GF-D8 (cell line): ENCODE data around the gene SCG3.

Source experiments
- DNase-seq: peaks from one replicate; lab custom pipeline; 2025; lab: John Stamatoyannopoulos, UW

The SCG3 gene

GRCh38 chr15:51678096-51678495 is 3.2 kb upstream of the SCG3 start:
- no peak for DNase-seq

- no peak for DNase-seq
These were observed 982 bp upstream of the SCG3 start for GRCh38 chr15:51680321-51680720.

GRCh38 chr15:51687565-51687964 is 6.3 kb downstream of the SCG3 start:
- DNase-seq: no peak

GRCh38 chr15:51688863-51689262 is 7.6 kb downstream of the SCG3 start:
- DNase-seq: no peak

DNA sequence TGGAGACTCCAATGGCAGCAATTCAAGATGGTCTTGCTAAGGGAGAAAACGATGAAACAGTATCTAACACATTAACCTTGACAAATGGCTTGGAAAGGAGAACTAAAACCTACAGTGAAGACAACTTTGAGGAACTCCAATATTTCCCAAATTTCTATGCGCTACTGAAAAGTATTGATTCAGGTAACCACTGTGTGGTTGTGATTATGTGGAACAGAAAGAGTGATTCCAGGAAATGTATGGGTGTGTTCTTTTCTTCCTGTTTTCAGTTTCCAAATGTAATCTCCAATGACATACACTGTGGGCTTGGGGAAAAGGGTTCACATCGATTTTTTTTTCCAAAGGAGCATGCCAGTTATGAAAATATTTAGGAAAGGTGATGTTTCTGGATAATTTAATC is 10.9 kb downstream of the SCG3 start:
- DNase-seq: no peak

GRCh38 chr15:51696566-51696965 is 15.3 kb downstream of the SCG3 start:
- DNase-seq: no peak

DNA sequence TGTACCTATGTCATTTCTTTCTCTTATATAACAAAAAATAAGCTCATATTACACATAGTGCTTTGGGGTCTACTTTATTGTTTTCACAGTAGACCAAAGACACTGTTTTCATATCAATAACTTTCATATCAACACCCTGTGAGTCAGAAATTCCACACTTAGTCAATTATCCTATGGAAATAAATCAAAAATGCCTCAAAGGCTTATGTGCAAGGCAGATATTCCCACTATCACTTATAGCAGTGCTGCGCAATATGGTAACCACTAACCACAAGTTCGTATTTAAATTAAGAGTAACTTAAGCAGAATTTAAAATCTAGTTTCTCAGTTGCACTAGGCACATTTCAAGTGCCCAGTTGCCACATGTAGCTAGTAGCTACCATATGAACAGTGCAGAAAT is 15.9 kb downstream of the SCG3 start:
- DNase-seq: no peak

- DNase-seq: no peak
These were observed 18.1 kb downstream of the SCG3 start for GRCh38 chr15:51699373-51699772.

- DNase-seq: no peak
These were observed 21.4 kb downstream of the SCG3 start for GRCh38 chr15:51702710-51703109.

- DNase-seq: no peak
These were observed 25.0 kb downstream of the SCG3 start for GRCh38 chr15:51706291-51706690.

DNA sequence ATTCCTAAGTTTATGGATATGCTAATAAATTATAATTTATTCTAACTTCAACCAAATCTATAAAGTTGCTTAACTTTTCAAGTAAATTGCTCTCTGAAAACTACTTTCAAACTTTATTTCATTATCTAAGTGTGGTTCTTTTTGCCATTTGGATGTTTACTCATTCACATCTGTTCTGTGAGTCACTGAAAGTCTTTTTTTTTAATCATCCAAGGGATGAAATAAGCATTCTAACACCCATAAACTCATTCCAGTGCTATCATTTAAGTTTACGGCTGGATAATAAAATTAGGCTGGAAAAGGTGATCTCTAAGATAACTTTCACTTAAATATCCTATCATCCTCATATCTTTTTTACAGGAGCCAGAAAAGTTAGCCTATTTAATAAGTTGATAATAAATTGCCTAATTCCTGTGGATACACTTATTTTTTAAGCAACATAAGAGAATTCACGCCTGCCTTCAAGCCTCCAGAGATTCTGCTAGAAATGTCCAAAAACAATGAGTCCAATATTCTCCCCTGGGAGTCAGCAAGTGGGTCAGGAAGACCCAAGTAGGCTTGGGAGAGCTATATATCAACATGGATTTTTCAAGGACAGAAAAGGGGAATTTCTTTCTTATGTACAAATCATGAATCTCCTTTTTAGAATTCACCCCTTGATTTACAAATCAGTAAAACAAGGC is 25.8 kb downstream of the SCG3 start:
- DNase-seq: no peak

GRCh38 chr15:51708013-51708412 is 26.7 kb downstream of the SCG3 start:
- no peak for DNase-seq

GRCh38 chr15:51709031-51709430 is 27.7 kb downstream of the SCG3 start:
- no peak for DNase-seq

GRCh38 chr15:51714162-51714561 is 32.9 kb downstream of the SCG3 start:
- no peak for DNase-seq

- no peak for DNase-seq
These were observed 33.6 kb downstream of the SCG3 start for GRCh38 chr15:51714911-51715310.

GRCh38 chr15:51718219-51718618 is 36.9 kb downstream of the SCG3 start:
- no peak for DNase-seq

- DNase-seq: no peak
These were observed 37.4 kb downstream of the SCG3 start for GRCh38 chr15:51718746-51719145.

DNA sequence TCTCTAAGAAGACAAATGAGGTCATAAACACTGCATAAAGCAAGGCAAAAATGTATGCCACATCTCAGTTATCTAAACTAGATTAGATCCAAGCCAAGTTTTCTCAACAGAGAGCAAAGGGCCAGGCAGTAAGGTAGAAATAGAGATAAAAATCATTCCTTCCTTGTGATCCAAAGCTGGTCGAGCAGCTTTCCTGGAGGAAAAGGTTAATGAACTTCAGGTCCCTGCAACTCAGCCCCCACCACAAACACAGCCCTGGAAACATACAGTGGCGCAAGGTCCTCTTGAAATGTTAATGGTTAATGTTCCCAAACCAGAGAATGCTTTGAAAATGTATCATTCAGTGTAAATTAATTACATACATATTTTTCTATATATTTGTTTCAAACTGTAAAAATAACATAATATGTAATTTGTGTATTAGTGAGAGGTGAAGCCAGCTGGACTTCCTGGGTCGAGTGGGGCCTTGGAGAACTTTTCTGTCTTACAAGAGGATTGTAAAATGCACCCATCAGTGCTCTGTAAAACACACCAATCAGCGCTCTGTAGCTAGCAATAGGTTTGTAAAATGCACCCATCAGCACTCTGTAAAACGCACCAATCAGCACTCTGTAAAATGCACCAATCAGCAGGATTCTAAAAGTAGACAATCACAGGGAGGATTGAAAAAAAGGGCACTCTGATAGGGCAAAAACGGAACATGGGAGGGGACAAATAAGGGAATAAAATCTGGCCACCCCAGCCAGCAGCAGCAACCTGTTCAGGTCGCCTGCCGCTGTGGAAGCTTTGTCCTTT is 39.1 kb downstream of the SCG3 start:
- no peak for DNase-seq

DNA sequence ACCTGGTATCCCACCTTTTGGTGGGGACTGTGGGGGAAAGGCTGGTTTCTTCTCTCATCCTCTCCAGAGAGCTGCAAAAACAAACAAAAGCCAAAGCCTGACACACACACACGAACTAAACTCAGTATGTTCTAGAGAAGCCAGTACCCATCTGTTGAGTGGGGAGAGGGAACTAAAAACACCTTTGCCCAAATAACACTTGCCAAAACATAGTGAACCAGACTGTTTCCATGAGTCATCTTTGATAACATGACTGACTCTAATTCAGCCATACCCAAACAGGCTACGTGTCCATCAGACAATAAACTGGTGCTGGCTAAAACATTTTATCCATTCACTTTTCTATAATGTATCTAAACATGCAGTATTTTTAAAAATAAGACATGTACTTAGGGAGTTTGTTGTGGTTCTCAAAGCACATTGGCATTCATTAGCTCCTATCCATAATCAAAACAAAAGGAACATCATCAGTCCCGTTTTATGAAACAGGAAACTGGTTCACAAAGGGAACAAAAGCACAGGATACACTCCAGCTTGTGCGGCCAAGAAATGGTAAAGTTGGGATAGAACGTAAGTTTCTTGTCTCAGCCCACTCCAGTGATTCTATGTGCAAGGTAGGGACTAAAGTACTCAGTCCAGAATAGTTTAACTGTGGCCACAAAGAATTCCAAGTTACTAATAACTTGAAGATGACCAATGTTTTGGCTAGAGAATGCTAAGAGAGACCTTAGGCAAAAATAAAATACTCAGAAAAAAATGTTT is 40.1 kb downstream of the SCG3 start:
- no peak for DNase-seq

DNA sequence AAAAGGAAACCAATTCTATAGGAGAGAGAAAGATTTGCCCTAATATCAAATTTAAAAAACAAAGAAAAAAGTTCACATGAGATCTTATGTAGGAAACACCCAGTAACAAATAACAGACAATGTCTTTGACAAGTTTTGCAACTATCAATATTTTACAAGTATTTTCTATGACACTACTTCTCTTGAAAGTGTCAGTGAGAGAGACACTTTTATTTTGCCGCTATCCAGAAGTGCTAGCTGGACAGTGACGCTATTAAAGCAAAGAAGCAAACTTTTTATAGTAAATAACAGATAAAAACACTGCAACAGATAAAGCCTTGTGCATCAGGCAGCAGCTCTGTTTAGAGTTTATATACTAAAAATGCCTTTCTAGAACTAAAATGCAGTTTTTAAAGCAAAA is 42.9 kb downstream of the SCG3 start:
- DNase-seq: no peak

- DNase-seq: no peak
These were observed 43.4 kb downstream of the SCG3 start for GRCh38 chr15:51724673-51725072.

GRCh38 chr15:51726302-51727073 is 45.2 kb downstream of the SCG3 start:
- DNase-seq: no peak
